IMR-90 (cell line): ENCODE measurements around the gene NDUFV2.

ENCODE experiments used
- CEBPB ChIP-seq: IDR thresholded peaks from 2 replicates; pipeline ENCODE4 v1.6.1; 2012; ENCODE audit warnings: low read depth, low read length, improper control_type of control experiment
- CHD1 ChIP-seq: IDR thresholded peaks from 2 replicates; pipeline ENCODE4 v1.6.1; 2012; ENCODE audit warnings: low read depth, low read length, improper control_type of control experiment
- FOS ChIP-seq: fragments of 150-350 bp; IDR thresholded peaks from 2 replicates; pipeline ENCODE4 v1.6.1; 2016; ENCODE audit warnings: low read depth, low read length
- MAFK ChIP-seq: IDR thresholded peaks from 2 replicates; pipeline ENCODE4 v1.6.1; 2012; ENCODE audit warnings: low read depth, low read length, improper control_type of control experiment
- MAZ ChIP-seq: IDR thresholded peaks from 2 replicates; pipeline ENCODE4 v1.6.1; 2012; ENCODE audit warnings: low read depth, mild to moderate bottlenecking, low read length, improper control_type of control experiment, moderate library complexity, borderline replicate concordance
- MXI1 ChIP-seq: IDR thresholded peaks from 2 replicates; pipeline ENCODE4 v1.6.1; 2012; ENCODE audit warnings: low read depth, mild to moderate bottlenecking, low read length, moderate library complexity, borderline replicate concordance
- POLR2A ChIP-seq: IDR thresholded peaks from 2 replicates; pipeline ENCODE4 v1.6.1; 2012; ENCODE audit warnings: mild to moderate bottlenecking, low read depth, low read length
- RAD21 ChIP-seq: IDR thresholded peaks from 2 replicates; pipeline ENCODE4 v1.6.1; 2012; ENCODE audit warnings: low read length, improper control_type of control experiment
- RCOR1 ChIP-seq: IDR thresholded peaks from 2 replicates; pipeline ENCODE4 v1.6.1; 2012; ENCODE audit warnings: mild to moderate bottlenecking, low read length, improper control_type of control experiment; ENCODE audit not compliant: insufficient replicate concordance
- RFX5 ChIP-seq: IDR thresholded peaks from 2 replicates; pipeline ENCODE4 v1.8.0; 2012; ENCODE audit warnings: low read depth, mild to moderate bottlenecking, low read length, moderate library complexity
- SMC3 ChIP-seq: fragments of 150-350 bp; IDR thresholded peaks from 2 replicates; pipeline ENCODE4 v1.6.1; 2016; ENCODE audit warnings: low read depth, mild to moderate bottlenecking, antibody characterized with exemption, low read length, moderate library complexity
- TF ChIP-seq, protein P1 (sequence below): conservative IDR thresholded peaks from 2 replicates; pipeline ENCODE4 v1.5.1; 2012; ENCODE audit warnings: mild to moderate bottlenecking, low read depth, low read length, improper control_type of control experiment
- TF ChIP-seq, protein P2 (sequence below): fragments of 150-350 bp; IDR thresholded peaks from 2 replicates; pipeline ENCODE4 v1.6.1; 2017; ENCODE audit warnings: mild to moderate bottlenecking, antibody characterized with exemption, low read length, low read depth
- TF ChIP-seq, protein P3 (sequence below): fragments of 150-350 bp; IDR thresholded peaks from 2 replicates; pipeline ENCODE4 v1.6.1; 2016; ENCODE audit warnings: low read depth, mild to moderate bottlenecking, low read length, moderate library complexity, borderline replicate concordance

DNA sequence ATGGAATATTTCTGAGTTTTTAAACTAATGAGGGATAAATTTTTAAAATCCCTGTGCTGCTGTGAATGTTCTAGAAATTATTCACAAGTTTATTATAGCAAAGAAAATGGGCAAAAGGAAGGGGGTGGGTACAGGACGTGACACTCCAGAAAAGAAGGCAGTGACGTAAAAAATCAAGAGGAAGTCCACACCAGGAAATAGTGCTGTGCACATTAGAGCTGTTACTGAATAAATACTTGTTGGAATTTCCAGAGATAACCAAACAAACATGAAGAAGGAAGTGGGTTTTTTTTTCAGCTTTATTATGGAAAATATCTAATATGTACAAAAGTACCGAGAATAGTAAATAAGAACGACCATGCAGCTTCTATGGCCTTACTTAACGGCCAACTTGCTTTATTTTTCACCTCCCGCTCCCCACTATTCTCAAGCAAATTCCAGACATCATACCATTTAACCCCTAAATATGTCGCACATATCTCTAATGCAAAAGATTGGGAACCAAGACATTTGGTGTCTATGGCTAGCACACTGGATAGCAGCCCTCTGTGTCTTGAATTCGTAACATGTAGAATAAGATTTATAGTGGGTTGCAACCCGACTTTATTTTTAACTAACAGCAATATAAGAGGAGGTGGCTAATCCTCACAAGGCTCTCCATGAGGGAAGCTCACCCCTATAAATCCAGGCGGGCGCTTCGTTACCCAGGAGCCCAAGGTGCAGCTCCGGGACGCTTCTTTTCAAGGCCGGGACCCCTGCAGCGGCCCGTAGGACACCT lies 580 bp upstream of the NDUFV2 start:
- TF ChIP-seq, protein P1, sequence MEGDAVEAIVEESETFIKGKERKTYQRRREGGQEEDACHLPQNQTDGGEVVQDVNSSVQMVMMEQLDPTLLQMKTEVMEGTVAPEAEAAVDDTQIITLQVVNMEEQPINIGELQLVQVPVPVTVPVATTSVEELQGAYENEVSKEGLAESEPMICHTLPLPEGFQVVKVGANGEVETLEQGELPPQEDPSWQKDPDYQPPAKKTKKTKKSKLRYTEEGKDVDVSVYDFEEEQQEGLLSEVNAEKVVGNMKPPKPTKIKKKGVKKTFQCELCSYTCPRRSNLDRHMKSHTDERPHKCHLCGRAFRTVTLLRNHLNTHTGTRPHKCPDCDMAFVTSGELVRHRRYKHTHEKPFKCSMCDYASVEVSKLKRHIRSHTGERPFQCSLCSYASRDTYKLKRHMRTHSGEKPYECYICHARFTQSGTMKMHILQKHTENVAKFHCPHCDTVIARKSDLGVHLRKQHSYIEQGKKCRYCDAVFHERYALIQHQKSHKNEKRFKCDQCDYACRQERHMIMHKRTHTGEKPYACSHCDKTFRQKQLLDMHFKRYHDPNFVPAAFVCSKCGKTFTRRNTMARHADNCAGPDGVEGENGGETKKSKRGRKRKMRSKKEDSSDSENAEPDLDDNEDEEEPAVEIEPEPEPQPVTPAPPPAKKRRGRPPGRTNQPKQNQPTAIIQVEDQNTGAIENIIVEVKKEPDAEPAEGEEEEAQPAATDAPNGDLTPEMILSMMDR, result no peak
- TF ChIP-seq RAD21, result no peak
- TF ChIP-seq POLR2A, result peak; percentile 72
- no peak for TF ChIP-seq MXI1
- TF ChIP-seq MAFK, result no peak
- no peak for TF ChIP-seq CHD1
- no peak for TF ChIP-seq MAZ
- no peak for TF ChIP-seq RFX5
- TF ChIP-seq SMC3, result no peak
- TF ChIP-seq, protein P2, sequence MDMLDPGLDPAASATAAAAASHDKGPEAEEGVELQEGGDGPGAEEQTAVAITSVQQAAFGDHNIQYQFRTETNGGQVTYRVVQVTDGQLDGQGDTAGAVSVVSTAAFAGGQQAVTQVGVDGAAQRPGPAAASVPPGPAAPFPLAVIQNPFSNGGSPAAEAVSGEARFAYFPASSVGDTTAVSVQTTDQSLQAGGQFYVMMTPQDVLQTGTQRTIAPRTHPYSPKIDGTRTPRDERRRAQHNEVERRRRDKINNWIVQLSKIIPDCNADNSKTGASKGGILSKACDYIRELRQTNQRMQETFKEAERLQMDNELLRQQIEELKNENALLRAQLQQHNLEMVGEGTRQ, result no peak
- no peak for TF ChIP-seq FOS
- no peak for TF ChIP-seq CEBPB
- TF ChIP-seq RCOR1, result no peak
- TF ChIP-seq, protein P3, sequence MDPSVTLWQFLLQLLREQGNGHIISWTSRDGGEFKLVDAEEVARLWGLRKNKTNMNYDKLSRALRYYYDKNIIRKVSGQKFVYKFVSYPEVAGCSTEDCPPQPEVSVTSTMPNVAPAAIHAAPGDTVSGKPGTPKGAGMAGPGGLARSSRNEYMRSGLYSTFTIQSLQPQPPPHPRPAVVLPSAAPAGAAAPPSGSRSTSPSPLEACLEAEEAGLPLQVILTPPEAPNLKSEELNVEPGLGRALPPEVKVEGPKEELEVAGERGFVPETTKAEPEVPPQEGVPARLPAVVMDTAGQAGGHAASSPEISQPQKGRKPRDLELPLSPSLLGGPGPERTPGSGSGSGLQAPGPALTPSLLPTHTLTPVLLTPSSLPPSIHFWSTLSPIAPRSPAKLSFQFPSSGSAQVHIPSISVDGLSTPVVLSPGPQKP, result no peak
